ENCODE data around the gene TRPV3. TPM values are rescaled to one million over a fixed set of nuclear protein-coding genes. Genes with fewer than 3 reads are reported as not detected.
"Not testable (repeated sequence)": the region's sequence is repeated elsewhere in the genome, so short reads cannot be mapped to it uniquely, and the experiment has no call there.

TRPV3 gene
- total RNA-seq, 5 donors from 2014 or later (not counting 1 experiment from before 2014, with no cell fraction given), result 0.23 to 1.4 (median 0.44) TPM

DNA sequence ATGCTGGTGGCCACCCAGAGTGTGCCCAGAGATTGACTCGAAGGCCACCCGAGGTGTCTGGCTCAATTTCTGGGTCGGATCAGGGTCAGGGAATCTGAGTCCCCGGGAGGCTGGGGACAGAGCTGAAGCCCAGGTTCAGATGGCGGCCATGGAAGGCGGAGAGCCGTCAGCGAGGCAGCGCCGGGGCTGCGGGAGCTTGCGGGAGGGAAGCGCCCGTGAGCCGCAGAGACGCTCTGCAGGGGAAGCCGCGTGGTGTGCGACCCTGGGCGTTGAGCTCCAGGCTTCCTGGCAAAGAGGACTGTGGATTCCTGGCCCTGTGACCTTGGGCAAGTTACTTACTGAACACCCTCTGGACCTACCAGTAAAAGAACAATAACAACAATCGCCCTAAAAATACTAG, 85.5 kb downstream of the TRPV3 start:
- H3K4me1 ChIP-seq (ENCODE audit: control insufficient read depth in 1 of 2, extremely low read depth in 1 of 2, insufficient read depth in 2 of 2, low read length in 2 of 2), result no peaks in the 10 kb centered on the region
- no peak overlapping the region for H3K4me3 Mint-ChIP-seq
- H3K27me3 Mint-ChIP-seq, result peaks cover 3 to 4% of the 10 kb centered on the region in 2 donors
- no peaks in the 10 kb centered on the region for H3K36me3 Mint-ChIP-seq
- ChIA-PET CTCF (no interaction called here), POLR2A (no interaction called here)
- no peaks in the 10 kb centered on the region for H3K9me3 Mint-ChIP-seq
- peaks cover 0 to 2% (median 2%) of the 10 kb centered on the region in 3 donors for H3K4me1 Mint-ChIP-seq
- no peak overlapping the region for H3K27ac ChIP-seq (ENCODE audit: low read length)
- no peaks in the 10 kb centered on the region for H3K27me3 ChIP-seq (replicated peaks in 1 of 2; ENCODE audit: control insufficient read depth in 2 of 2, extremely low read depth in 1 of 2, insufficient read depth in 2 of 2, low read length in 1 of 2)
- no peaks in the 10 kb centered on the region for H3K9me3 ChIP-seq
- no peak overlapping the region for H3K4me3 ChIP-seq (ENCODE audit: control insufficient read depth in 1 of 2, extremely low read depth in 1 of 2, low read length in 1 of 2)
- no peak for ATAC-seq (replicated peaks in 1 of 4)
- DNase-seq, result no peak
- H3K27ac Mint-ChIP-seq, result no peak overlapping the region
- H3K36me3 ChIP-seq (ENCODE audit: control insufficient read depth in 2 of 2, extremely low read depth in 1 of 2, insufficient read depth in 1 of 2, low read length in 1 of 2), result no peaks in the 10 kb centered on the region
- 94% methylated on average over 19 of the region's 21 CpGs for WGBS (ENCODE audit: insufficient coverage)

DNA sequence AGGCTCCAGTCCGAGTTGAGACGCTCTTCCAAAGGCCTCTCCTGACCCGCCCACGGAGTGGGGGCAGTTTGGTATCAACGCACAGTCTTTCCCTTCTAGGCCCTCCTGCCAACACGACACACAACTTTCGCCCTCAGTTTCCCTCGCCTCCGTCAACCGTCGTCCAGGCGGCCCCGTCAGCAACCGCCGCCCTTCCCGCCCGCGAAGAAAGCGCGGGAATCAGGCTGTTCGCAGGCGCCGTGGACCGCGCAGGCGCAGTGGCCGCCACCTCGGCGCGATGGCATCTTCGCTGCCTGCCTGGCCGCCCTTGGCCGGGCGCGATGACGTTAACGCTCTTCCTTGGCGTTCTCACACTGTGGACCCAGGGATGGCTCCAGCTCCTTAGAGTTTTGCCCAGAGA, 86.0 kb downstream of the TRPV3 start, which contains the start of gene SPATA22:
SPATA22 (minus strand) TSS at position 221 of the 400 bp plus-strand sequence. CDS start 2,494 bp downstream, outside the sequence.
- H3K36me3 Mint-ChIP-seq, result no peaks in the 10 kb centered on the region
- no peak for DNase-seq
- POLR2A ChIA-PET, result no interaction called here

DNA sequence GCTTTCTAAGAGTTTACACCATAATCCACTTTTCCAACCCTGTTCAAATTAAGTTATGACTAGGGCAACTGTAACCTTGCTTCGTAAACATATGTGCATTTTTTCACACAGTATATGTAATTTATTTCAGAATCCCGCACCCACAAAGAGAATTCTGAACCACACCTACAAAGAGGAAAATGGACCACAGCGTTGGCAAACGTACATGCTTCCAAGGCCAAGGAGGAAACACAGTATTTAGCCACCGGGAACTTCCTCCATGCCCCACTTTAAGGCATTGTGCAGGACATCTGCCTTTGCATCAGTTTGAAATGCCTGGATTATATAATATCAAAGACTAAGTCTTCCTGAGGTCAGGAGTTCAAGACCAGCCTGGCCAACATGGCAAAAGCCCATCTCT, 88.1 kb downstream of the TRPV3 start:
- no peaks in the 10 kb centered on the region for H3K27me3 ChIP-seq (replicated peaks in 1 of 2; ENCODE audit: control insufficient read depth in 2 of 2, extremely low read depth in 1 of 2, insufficient read depth in 2 of 2, low read length in 1 of 2)
- no peak overlapping the region for H3K4me3 Mint-ChIP-seq
- H3K4me3 ChIP-seq (ENCODE audit: control insufficient read depth in 1 of 2, extremely low read depth in 1 of 2, low read length in 1 of 2), result no peak overlapping the region
- H3K4me1 Mint-ChIP-seq, result no peaks in the 10 kb centered on the region
- H3K27ac Mint-ChIP-seq, result no peak overlapping the region
- DNase-seq (no peak), ATAC-seq (replicated peaks in 1 of 4) (no peak)
- no peaks in the 10 kb centered on the region for H3K36me3 Mint-ChIP-seq
- POLR2A ChIA-PET, result no interaction called here
- H3K27ac ChIP-seq (ENCODE audit: low read length), result no peak overlapping the region
- H3K4me1 ChIP-seq (ENCODE audit: control insufficient read depth in 1 of 2, extremely low read depth in 1 of 2, insufficient read depth in 2 of 2, low read length in 2 of 2), result no peaks in the 10 kb centered on the region
- H3K9me3 ChIP-seq, result no peaks in the 10 kb centered on the region
- CTCF ChIA-PET, result no interaction called here
- H3K9me3 Mint-ChIP-seq, result no peaks in the 10 kb centered on the region
- H3K27me3 Mint-ChIP-seq, result peaks cover 4% of the 10 kb centered on the region in 2 donors
- WGBS (ENCODE audit: insufficient coverage), result no CpG with 5 or more reads among the region's 5 CpGs
- no peaks in the 10 kb centered on the region for H3K36me3 ChIP-seq (ENCODE audit: control insufficient read depth in 2 of 2, extremely low read depth in 1 of 2, insufficient read depth in 1 of 2, low read length in 1 of 2)

More for the DNA sequence above, 86.0 kb downstream of the TRPV3 start, which contains the start of gene SPATA22:
- no peaks in the 10 kb centered on the region for H3K36me3 ChIP-seq (ENCODE audit: control insufficient read depth in 2 of 2, extremely low read depth in 1 of 2, insufficient read depth in 1 of 2, low read length in 1 of 2)
- no peaks in the 10 kb centered on the region for H3K4me1 ChIP-seq (ENCODE audit: control insufficient read depth in 1 of 2, extremely low read depth in 1 of 2, insufficient read depth in 2 of 2, low read length in 2 of 2)
- Mint-ChIP-seq H3K4me1 (peaks cover 0 to 2% (median 2%) of the 10 kb centered on the region in 3 donors), H3K9me3 (no peaks in the 10 kb centered on the region), H3K27ac (no peak within 1 kb of the TSS), H3K4me3 (no peak within 1 kb of the TSS), H3K27me3 (peaks cover 3 to 4% of the 10 kb centered on the region in 2 donors)
- 98% methylated on average over 28 of the region's 38 CpGs for WGBS (ENCODE audit: insufficient coverage)
- no peak within 1 kb of the TSS for H3K4me3 ChIP-seq (ENCODE audit: control insufficient read depth in 1 of 2, extremely low read depth in 1 of 2, low read length in 1 of 2)
- CTCF ChIA-PET, result no interaction called here
- no peaks in the 10 kb centered on the region for H3K9me3 ChIP-seq
- no peak for ATAC-seq (replicated peaks in 1 of 4)
- no peak within 1 kb of the TSS for H3K27ac ChIP-seq (ENCODE audit: low read length)
- H3K27me3 ChIP-seq (replicated peaks in 1 of 2; ENCODE audit: control insufficient read depth in 2 of 2, extremely low read depth in 1 of 2, insufficient read depth in 2 of 2, low read length in 1 of 2), result no peaks in the 10 kb centered on the region

DNA sequence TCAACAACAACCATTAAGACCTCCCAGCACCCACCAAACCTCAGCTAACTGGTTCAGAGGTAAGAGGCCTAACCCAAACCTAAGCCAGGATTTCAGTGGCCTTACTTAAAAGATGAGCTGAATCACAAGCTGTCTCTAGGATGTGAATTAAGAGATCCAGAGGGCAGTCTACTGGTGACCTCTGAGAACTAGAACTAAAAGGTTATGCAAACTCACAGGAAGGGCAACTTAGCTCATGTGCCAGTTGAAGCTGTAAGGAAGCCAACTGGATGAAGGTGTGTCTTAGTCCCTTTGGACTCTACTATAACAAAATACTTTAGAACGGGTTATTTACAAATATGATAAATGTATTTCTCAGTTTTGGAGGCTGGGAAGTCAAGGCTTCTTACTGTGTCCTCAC, 91.3 kb downstream of the TRPV3 start:
- WGBS (ENCODE audit: insufficient coverage), result no CpG with 5 or more reads among the region's 1 CpG
- not testable (repeated sequence) for H3K36me3 Mint-ChIP-seq; H3K27me3 ChIP-seq (replicated peaks in 1 of 2; ENCODE audit: control insufficient read depth in 2 of 2, extremely low read depth in 1 of 2, insufficient read depth in 2 of 2, low read length in 1 of 2)

More for the DNA sequence above, 91.3 kb downstream of the TRPV3 start:
- H3K9me3 ChIP-seq; H3K4me1 ChIP-seq (ENCODE audit: control insufficient read depth in 1 of 2, extremely low read depth in 1 of 2, insufficient read depth in 2 of 2, low read length in 2 of 2); H3K4me3 ChIP-seq (ENCODE audit: control insufficient read depth in 1 of 2, extremely low read depth in 1 of 2, low read length in 1 of 2); H3K27me3 Mint-ChIP-seq; POLR2A ChIA-PET; H3K27ac Mint-ChIP-seq; H3K4me1 Mint-ChIP-seq; H3K4me3 Mint-ChIP-seq; H3K27ac ChIP-seq (ENCODE audit: low read length); H3K9me3 Mint-ChIP-seq; DNase-seq; H3K36me3 ChIP-seq (ENCODE audit: control insufficient read depth in 2 of 2, extremely low read depth in 1 of 2, insufficient read depth in 1 of 2, low read length in 1 of 2); ATAC-seq (replicated peaks in 1 of 4); CTCF ChIA-PET: not testable (repeated sequence)

Other genes with a start within 250 kb of the TRPV3 start
- gene OR3A2, start 171.5 kb downstream of the TRPV3 start, total RNA-seq, result 1 to 10 TPM in 4 of 5 donors, under 1 TPM in 1; 0.63 to 6.3 (median 2.9) TPM
- gene OR1E1, start 159.4 kb downstream of the TRPV3 start, total RNA-seq, result not detected
- not detected for gene OR3A3, start 146.4 kb downstream of the TRPV3 start, total RNA-seq
- not detected for gene OR1E2, start 124.0 kb downstream of the TRPV3 start, total RNA-seq
- gene SPATA22, start 86.0 kb downstream of the TRPV3 start, total RNA-seq, result 1 to 10 TPM in 2 of 5 donors, not detected in 3; 1.3 to 1.5 TPM
- gene ASPA, start 81.8 kb downstream of the TRPV3 start, total RNA-seq, result not detected
- gene TRPV1, start 51.6 kb upstream of the TRPV3 start, total RNA-seq, result 1 to 10 TPM; 4.3 to 8.0 (median 6.0) TPM
- gene SHPK, start 78.4 kb upstream of the TRPV3 start, total RNA-seq, result 10 to 100 TPM in 3 of 5 donors, 1 to 10 TPM in 2; 6.4 to 12.3 (median 10.5) TPM
- gene CTNS, start 78.9 kb upstream of the TRPV3 start, total RNA-seq, result 10 to 100 TPM in 3 of 5 donors, 1 to 10 TPM in 2; 7.1 to 15.9 (median 11.4) TPM
- 10 to 100 TPM in 3 of 5 donors, 1 to 10 TPM in 2; 9.1 to 15.3 (median 14.6) TPM for gene TAX1BP3, start 110.8 kb upstream of the TRPV3 start, total RNA-seq
- 10 to 100 TPM; 22.4 to 36.2 (median 33.6) TPM for gene EMC6, start 111.0 kb upstream of the TRPV3 start, total RNA-seq
- gene P2RX5, start 138.3 kb upstream of the TRPV3 start, total RNA-seq, result 10 to 100 TPM; 19.6 to 35.6 (median 29.9) TPM
- 1 to 10 TPM in 1 of 5 donors, under 1 TPM in 4; 0.33 to 1.0 (median 0.68) TPM for gene HASPIN, start 166.1 kb upstream of the TRPV3 start, total RNA-seq
- gene ITGAE, start 243.4 kb upstream of the TRPV3 start, total RNA-seq, result 10 to 100 TPM; 13.0 to 40.0 (median 25.2) TPM

Measured in T-cell (primary cell).